ENCODE data around the gene COPZ1.

- TF ChIP-seq CTCF (IDR thresholded peaks at IDR 0.05) (no peak), POLR2AphosphoS5 (IDR thresholded peaks at IDR 0.05) (no peak)
Measured at GRCh38 chr12:54377007-54377406, 52.1 kb downstream of the COPZ1 start.

Measured in stomach (tissue), 4 donors.